Measurements from ENCODE around the gene IL1RAP. TPM values are rescaled to one million over a fixed set of nuclear protein-coding genes. Genes with fewer than 3 reads are reported as not detected.

The IL1RAP gene
- total and polyA plus RNA-seq, 7 donors, result 0.70 to 6.3 (median 4.0) TPM

GRCh38 chr3:190485830-190486532 lies 27.9 kb upstream of the IL1RAP start:
- no peak overlapping the region for H3K27ac ChIP-seq
- ATAC-seq (no peak), DNase-seq (no peak)
- no peak overlapping the region for H3K4me3 ChIP-seq
- 29 to 39% (median 37%) methylated on average over 6 of the region's 6 CpGs for WGBS, 3 donors
- peaks cover 3% of the 10 kb centered on the region for H3K4me1 ChIP-seq
- H3K9me3 ChIP-seq, result no peaks in the 10 kb centered on the region
- H3K27me3 ChIP-seq (ENCODE audit: insufficient read depth in 3 of 3, low read length in 2 of 3), result peaks cover 0 to 10% (median 0%) of the 10 kb centered on the region in 3 donors
- intact Hi-C loops (cut with DNase I), result no loop called here
- no peak for TF ChIP-seq CTCF (IDR thresholded peaks at IDR 0.05)
- no peaks in the 10 kb centered on the region for H3K36me3 ChIP-seq (ENCODE audit: insufficient read depth in 1 of 2, low read depth in 1 of 2)

DNA sequence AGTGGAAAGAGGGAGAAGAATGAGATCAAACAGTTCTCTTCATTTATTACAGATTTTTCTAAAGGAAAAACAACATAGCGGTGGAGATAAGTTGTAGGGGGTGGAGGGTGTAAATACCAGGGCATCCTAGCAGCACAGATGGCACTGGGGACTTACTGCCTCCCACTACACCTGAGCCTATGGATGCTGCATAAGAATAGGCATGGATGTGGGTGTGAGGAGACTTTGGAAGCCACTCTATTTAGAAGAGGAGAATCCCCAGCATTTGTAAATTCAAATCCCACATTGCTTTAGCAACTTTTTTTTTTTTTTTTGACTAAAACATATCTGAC lies 27.4 kb upstream of the IL1RAP start:
- H3K9me3 ChIP-seq, result no peaks in the 10 kb centered on the region
- H3K36me3 ChIP-seq (ENCODE audit: insufficient read depth in 1 of 2, low read depth in 1 of 2), result no peaks in the 10 kb centered on the region
- DNase-seq (no peak), ATAC-seq (no peak)
- intact Hi-C loops (cut with DNase I), result no loop called here
- TF ChIP-seq CTCF (IDR thresholded peaks at IDR 0.05), result no peak
- no peak overlapping the region for H3K27ac ChIP-seq
- H3K4me1 ChIP-seq, result peaks cover 3% of the 10 kb centered on the region
- WGBS, 3 donors, result 25 to 33% (median 28%) methylated on average over 1 of the region's 1 CpG
- peaks cover 0 to 10% (median 0%) of the 10 kb centered on the region in 3 donors for H3K27me3 ChIP-seq (ENCODE audit: insufficient read depth in 3 of 3, low read length in 2 of 3)
- no peak overlapping the region for H3K4me3 ChIP-seq

DNA sequence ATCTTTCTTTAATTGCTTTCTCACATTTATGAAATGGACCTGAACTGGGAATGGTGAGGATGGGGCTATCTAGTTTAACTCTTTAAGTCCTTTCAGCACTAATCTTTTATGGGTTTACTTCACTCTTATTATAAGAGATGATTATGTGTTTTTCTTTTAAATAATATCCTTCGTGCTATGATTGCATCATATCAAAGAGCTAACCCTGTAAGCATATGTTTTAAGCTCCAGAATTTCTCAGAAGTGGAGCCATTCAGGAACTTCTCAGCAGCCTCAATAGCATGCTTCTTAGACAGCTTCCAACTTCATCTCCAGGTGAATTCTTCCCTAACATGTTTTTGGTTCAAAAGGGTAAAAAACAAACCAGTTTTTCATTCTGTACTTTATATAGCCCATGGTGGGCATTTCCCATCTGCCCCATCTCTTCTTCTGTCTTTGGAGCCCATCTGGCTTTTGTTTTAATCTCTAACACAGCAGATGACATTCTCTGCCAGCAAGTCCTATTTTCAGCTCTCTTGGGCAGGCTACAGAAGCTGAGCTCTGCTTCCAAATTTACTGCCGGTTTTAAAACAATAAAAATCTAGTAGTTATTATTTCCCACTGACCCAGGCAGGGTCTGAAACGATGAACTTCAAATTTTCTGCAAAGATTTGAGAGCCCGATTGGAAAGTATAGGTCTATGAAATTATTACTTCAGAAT lies 26.8 kb upstream of the IL1RAP start:
- peak overlapping the region; percentile 54 for H3K27ac ChIP-seq
- ATAC-seq, result no peak

GRCh38 chr3:190491533-190492054 lies 22.3 kb upstream of the IL1RAP start:
- Histone ChIP-seq H3K36me3 (ENCODE audit: insufficient read depth in 1 of 2, low read depth in 1 of 2) (no peaks in the 10 kb centered on the region), H3K27me3 (ENCODE audit: insufficient read depth in 3 of 3, low read length in 2 of 3) (peaks cover 0 to 7% (median 0%) of the 10 kb centered on the region in 3 donors), H3K4me3 (no peak overlapping the region), H3K9me3 (no peaks in the 10 kb centered on the region), H3K27ac (peak overlapping the region; percentile 44), H3K4me1 (peaks cover 7% of the 10 kb centered on the region)
- DNase-seq (peak in 1 of 2 donors; percentile 54), ATAC-seq (peak; percentile 88 to 93 (median 91))
- WGBS, 3 donors, result 53 to 75% (median 68%) methylated on average over 4 of the region's 4 CpGs
- TF ChIP-seq CTCF (IDR thresholded peaks at IDR 0.05), result no peak
- intact Hi-C loops (cut with DNase I), result no loop called here

More for the DNA sequence above, 26.8 kb upstream of the IL1RAP start:
- DNase-seq, result no peak
- Histone ChIP-seq H3K4me3 (no peak overlapping the region), H3K36me3 (ENCODE audit: insufficient read depth in 1 of 2, low read depth in 1 of 2) (no peaks in the 10 kb centered on the region), H3K9me3 (no peaks in the 10 kb centered on the region), H3K4me1 (peaks cover 7% of the 10 kb centered on the region), H3K27me3 (ENCODE audit: insufficient read depth in 3 of 3, low read length in 2 of 3) (peaks cover 0 to 10% (median 0%) of the 10 kb centered on the region in 3 donors)
- intact Hi-C loops (cut with DNase I), result no loop called here
- no peak for TF ChIP-seq CTCF (IDR thresholded peaks at IDR 0.05)
- WGBS, 3 donors, result 51 to 60% (median 53%) methylated on average over 4 of the region's 4 CpGs
